SK-N-SH (cell line): ENCODE data around the gene MEOX1. TPM values are rescaled to one million over a fixed set of nuclear protein-coding genes. Genes with fewer than 3 reads are reported as not detected.

Experiments used
- CTCF ChIA-PET: fragments of 300-600, 350-600 bp; formaldehyde crosslinking; extraction: SDS; loops from one replicate; lab custom pipeline; 2021; lab: Yijun Ruan, JAX
- POLR2A ChIA-PET: fragments of 350-600 bp; sonication (Branson Sonifier 250); formaldehyde crosslinking; extraction: SDS; loops from one replicate; lab custom pipeline; 2020; ENCODE audit warnings: antibody characterized with exemption, inconsistent platforms; lab: Yijun Ruan, JAX
- DNase-seq: peaks from one replicate; pipeline ENCODE4 v3.0.0; 2012
- H2AFZ ChIP-seq: fragments of 200-600 bp; sonication (generic); 2 replicates; pipeline ENCODE4 v1.8.1; 2016; ENCODE audit warnings: antibody characterized with exemption, mild to moderate bottlenecking, low read depth
- H3F3A ChIP-seq: fragments of 200-600 bp; sonication (generic); replicated peaks from 2 replicates; pipeline ENCODE3; 2016; ENCODE audit warnings: antibody characterized with exemption, mild to moderate bottlenecking; ENCODE audit not compliant: insufficient read depth
- H3K27ac ChIP-seq, 2 experiments: fragments of 200-500 bp in 1 of 2; fragments of 200-600 bp in 1 of 2; sonication (Bioruptor generic) in 1 of 2; sonication (generic), shearing (Covaris generic) in 1 of 2; 2 replicates each; pipeline versions ENCODE4 v1.5.1 to v1.6.1; 2014 to 2016; ENCODE audit warnings: low read depth in 2 of 2, inconsistent platforms in 1 of 2, low read length in 1 of 2, mild to moderate bottlenecking in 1 of 2, mixed read lengths in 1 of 2
- H3K27me3 ChIP-seq: fragments of 200-600 bp; sonication (generic), shearing (Covaris generic); 2 replicates; pipeline ENCODE4 v1.6.1; 2016; ENCODE audit warnings: mixed run types; ENCODE audit not compliant: insufficient read depth
- H3K36me3 ChIP-seq, 2 experiments: fragments of 200-500 bp in 1 of 2; fragments of 200-600 bp in 1 of 2; sonication (Bioruptor generic) in 1 of 2; sonication (generic) in 1 of 2; replicated peaks in 1 of 2; 2 replicates each; pipeline versions ENCODE3 to v1.5.1; 2014 to 2016; ENCODE audit warnings: low read length in 1 of 2, mild to moderate bottlenecking in 1 of 2; ENCODE audit not compliant: insufficient read depth in 2 of 2, control insufficient read depth in 1 of 2
- H3K4me1 ChIP-seq, 2 experiments: fragments of 200-500 bp in 1 of 2; fragments of 200-600 bp in 1 of 2; sonication (Bioruptor generic) in 1 of 2; sonication (generic), shearing (Covaris generic) in 1 of 2; 2 replicates each; pipeline versions ENCODE4 v1.5.1 to v1.6.1; 2014 to 2016; ENCODE audit warnings: low read depth in 1 of 2, low read length in 1 of 2, mixed run types in 1 of 2; ENCODE audit not compliant: insufficient read depth in 2 of 2, control insufficient read depth in 1 of 2
- H3K4me2 ChIP-seq: fragments of 200-600 bp; sonication (generic), shearing (Covaris generic); 2 replicates; pipeline ENCODE4 v1.6.1; 2017; ENCODE audit warnings: mixed run types
- H3K4me3 ChIP-seq, 2 experiments: fragments of 200-500 bp in 1 of 2; fragments of 200-600 bp in 1 of 2; sonication (Bioruptor generic) in 1 of 2; sonication (generic), shearing (Covaris generic) in 1 of 2; 2 replicates each; pipeline versions ENCODE4 v1.5.1 to v1.8.1; 2014 to 2016; ENCODE audit warnings: low read depth in 2 of 2, inconsistent platforms in 1 of 2, low read length in 1 of 2, mild to moderate bottlenecking in 1 of 2, mixed read lengths in 1 of 2, moderate library complexity in 1 of 2
- H3K79me2 ChIP-seq: fragments of 200-600 bp; sonication (generic); 2 replicates; pipeline ENCODE4 v1.8.1; 2017; ENCODE audit warnings: mild to moderate bottlenecking; ENCODE audit not compliant: insufficient read depth
- H3K9ac ChIP-seq: fragments of 200-600 bp; sonication (generic); 2 replicates; pipeline ENCODE4 v1.6.1; 2017; ENCODE audit warnings: mixed run types
- H3K9me2 ChIP-seq: fragments of 200-600 bp; sonication (generic); 2 replicates; pipeline ENCODE4 v1.6.1; 2017; ENCODE audit warnings: mixed run types
- H3K9me3 ChIP-seq: fragments of 200-600 bp; sonication (generic); 2 replicates; pipeline ENCODE4 v1.6.1; 2017; ENCODE audit warnings: mixed run types, mild to moderate bottlenecking, moderate library complexity
- H4K20me1 ChIP-seq: fragments of 200-600 bp; sonication (generic); 2 replicates; pipeline ENCODE4 v1.6.1; 2017; ENCODE audit warnings: mild to moderate bottlenecking, mixed run types; ENCODE audit not compliant: insufficient read depth
- CTCF ChIP-seq: fragments of 200-600 bp; sonication (generic); IDR thresholded peaks from 2 replicates; pipeline ENCODE4 v1.6.1; 2017; ENCODE audit warnings: antibody characterized with exemption, mild to moderate bottlenecking, moderate library complexity
- FOSL2 ChIP-seq: IDR thresholded peaks from 2 replicates; pipeline ENCODE4 v1.4.0; 2012; ENCODE audit warnings: low read depth, mild to moderate bottlenecking, moderate library complexity, borderline replicate concordance
- JUND ChIP-seq: IDR thresholded peaks from 2 replicates; pipeline ENCODE4 v1.4.0; 2012
- NFIC ChIP-seq: IDR thresholded peaks from 2 replicates; pipeline ENCODE4 v1.4.0; 2012; ENCODE audit warnings: borderline replicate concordance
- POLR2AphosphoS5 ChIP-seq: IDR thresholded peaks from 2 replicates; pipeline ENCODE4 v1.6.1; 2012; ENCODE audit warnings: low read depth, low read length
- TCF12 ChIP-seq: IDR thresholded peaks from 2 replicates; pipeline ENCODE4 v1.4.0; 2012
- YY1 ChIP-seq: IDR thresholded peaks from 2 replicates; pipeline ENCODE4 v1.4.0; 2012; ENCODE audit warnings: low read depth, mild to moderate bottlenecking
- WGBS: methylation state at CpG from one replicate; pipeline ENCODE4 v1.1.6; 2017; ENCODE audit warnings: low lambda C conversion rate; 5-methylcytosine and 5-hydroxymethylcytosine counted together
- polyA plus RNA-seq, 3 experiments: library from polyadenylated mRNA; depleted of rRNA; stranded (reverse); fragments of >200 nt; gene quantifications; 2 replicates each; pipeline ENCODE4 v1.2.3, GENCODE V29; 2012

Gene MEOX1
- polyA plus RNA-seq, 1 of the 3 experiments (the other 2 are of a cell fraction): 0.05 TPM

GRCh38 chr17:43650471-43650870 is 11.3 kb downstream of the MEOX1 start (continued):
- TF ChIP-seq YY1 (no peak), TCF12 (no peak)

GRCh38 chr17:43648916-43649315 is 12.8 kb downstream of the MEOX1 start:
- DNase-seq: no peak
- POLR2A ChIA-PET: no interaction called here
- Histone ChIP-seq H3K4me2 (no peak overlapping the region), H3K9me2 (no peaks in the 10 kb centered on the region), H4K20me1 (no peaks in the 10 kb centered on the region), H3K27ac (no peak overlapping the region), H3K4me1 (peaks cover 0 to 2% of the 10 kb centered on the region in 2 experiments; a peak in 1 of 4 replicates), H3K27me3 (no peaks in the 10 kb centered on the region), H2AFZ (no peak overlapping the region), H3K9ac (no peak overlapping the region), H3F3A (no peaks in the 10 kb centered on the region), H3K9me3 (no peaks in the 10 kb centered on the region), H3K79me2 (no peaks in the 10 kb centered on the region), H3K36me3 (no peaks in the 10 kb centered on the region), H3K4me3 (no peak overlapping the region)
- CTCF ChIA-PET: interaction anchor here (0.6 to 3.1 kb wide), 2 partner anchors 10 to 72 kb away, joined by 3 to 22 read pairs; no protein-coding TSS in a partner anchor
- 90% methylated on average over 7 of the region's 7 CpGs for WGBS
- TF ChIP-seq NFIC (no peak), FOSL2 (peak; percentile 17; the same call in 1 of the 2 replicates)

- H3K9me2 ChIP-seq: no peaks in the 10 kb centered on the region
- 77% methylated on average over 24 of the region's 72 CpGs for WGBS
- peak; percentile 7; the same call in 1 of the 2 replicates for TF ChIP-seq CTCF
- TF ChIP-seq POLR2AphosphoS5: no peak
- TF ChIP-seq JUND: no peak
- ChIA-PET POLR2A (no interaction called here), CTCF (interaction anchor here (1.1 to 2.8 kb wide), 2 partner anchors 28 to 69 kb away, joined by 3 to 15 read pairs (median 7); no protein-coding TSS in a partner anchor)
- no peak overlapping the region for H3K4me2 ChIP-seq
- H3K9ac ChIP-seq: no peak overlapping the region
- peaks cover 0 to 2% of the 10 kb centered on the region in 2 experiments; a peak in 1 of 4 replicates for H3K4me1 ChIP-seq
- H3K27me3 ChIP-seq: no peaks in the 10 kb centered on the region
- no peaks in the 10 kb centered on the region for H3K79me2 ChIP-seq
- no peaks in the 10 kb centered on the region for H3K36me3 ChIP-seq
- no peak overlapping the region for H3K27ac ChIP-seq
- 0 out of 2 replicates have a peak overlapping the region, but pooled peaks have one; percentile 29 for H2AFZ ChIP-seq
- H3K9me3 ChIP-seq: no peaks in the 10 kb centered on the region
- H3K4me3 ChIP-seq: peak overlapping the region in 1 of 2 experiments; percentile 21; a peak in 1 of 4 replicates
- peak; percentile 84 for DNase-seq
- no peaks in the 10 kb centered on the region for H4K20me1 ChIP-seq
- no peaks in the 10 kb centered on the region for H3F3A ChIP-seq
Measured at GRCh38 chr17:43645765-43646481, 15.8 kb downstream of the MEOX1 start.
